Skin epidermis (tissue), 12 donors: ENCODE measurements around the gene NFX1.
"Not testable (repeated sequence)": the region's sequence is repeated elsewhere in the genome, so short reads cannot be mapped to it uniquely, and the experiment has no call there.

Source experiments
- H3K27ac ChIP-seq, 21 experiments: fragments of 200-600 bp; sonication (generic) in 11 of 21; one replicate each; pipeline ENCODE4 v1.5.0; 2020; ENCODE audit warnings: mild to moderate bottlenecking in 3 of 21, inconsistent platforms in 2 of 21, moderate library complexity in 2 of 21
- H3K4me3 ChIP-seq, 7 experiments: fragments of 200-600 bp; sonication (generic) in 2 of 7; one replicate each; pipeline ENCODE4 v1.5.0; 2020; ENCODE audit warnings: inconsistent platforms in 2 of 7, mild to moderate bottlenecking in 2 of 7, moderate library complexity in 1 of 7

Gene NFX1

GRCh38 chr9:33380390-33381094, 90.2 kb downstream of the NFX1 start:
- no peak overlapping the region for H3K4me3 ChIP-seq
- H3K27ac ChIP-seq = no peak overlapping the region

GRCh38 chr9:33381231-33381791, 91.0 kb downstream of the NFX1 start:
- no peak overlapping the region for H3K27ac ChIP-seq
- H3K4me3 ChIP-seq = no peak overlapping the region

- not testable (repeated sequence) for H3K4me3 ChIP-seq, H3K27ac ChIP-seq
These were observed 92.1 kb downstream of the NFX1 start for GRCh38 chr9:33382397-33382796.

DNA sequence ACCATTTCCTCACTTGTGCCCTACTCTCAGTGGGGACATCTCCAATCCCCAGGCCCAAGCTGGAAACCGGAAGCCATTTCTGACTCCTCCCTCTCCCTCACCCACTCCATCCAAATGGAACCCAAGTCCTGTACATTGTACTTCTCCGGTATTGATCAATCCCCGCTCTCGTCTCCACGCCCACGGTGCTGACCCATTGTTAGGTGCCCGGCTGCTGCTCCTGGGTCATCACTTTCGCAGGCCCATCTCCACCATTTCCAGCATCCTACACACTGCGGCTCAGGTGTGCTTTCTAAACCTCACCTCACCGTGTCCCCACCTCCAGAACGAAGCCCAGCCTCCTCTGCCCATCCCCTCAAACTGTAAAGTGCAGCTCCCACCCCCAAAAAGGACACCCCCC, 93.1 kb downstream of the NFX1 start:
- not testable (repeated sequence) for H3K27ac ChIP-seq, H3K4me3 ChIP-seq

DNA sequence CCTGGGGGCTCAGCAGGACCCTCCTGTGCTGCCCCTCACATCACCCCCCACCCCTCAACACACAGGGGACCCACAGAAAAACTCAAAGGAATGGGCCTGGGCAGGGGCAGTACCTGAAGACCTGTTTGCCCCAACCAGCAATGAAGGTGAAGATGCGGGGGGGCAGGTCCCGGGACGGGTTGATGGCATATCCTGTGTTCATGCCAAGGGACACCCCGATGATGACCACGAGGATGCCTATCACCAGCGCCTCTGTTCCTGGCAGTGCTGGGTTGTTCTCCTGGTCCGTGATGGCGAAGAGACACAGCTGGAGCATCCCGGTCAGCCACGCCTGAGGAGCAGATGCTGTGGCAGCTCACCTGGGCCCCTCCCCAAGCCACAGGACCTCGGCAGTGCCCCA, 95.2 kb downstream of the NFX1 start:
- not testable (repeated sequence) for H3K4me3 ChIP-seq, H3K27ac ChIP-seq

DNA sequence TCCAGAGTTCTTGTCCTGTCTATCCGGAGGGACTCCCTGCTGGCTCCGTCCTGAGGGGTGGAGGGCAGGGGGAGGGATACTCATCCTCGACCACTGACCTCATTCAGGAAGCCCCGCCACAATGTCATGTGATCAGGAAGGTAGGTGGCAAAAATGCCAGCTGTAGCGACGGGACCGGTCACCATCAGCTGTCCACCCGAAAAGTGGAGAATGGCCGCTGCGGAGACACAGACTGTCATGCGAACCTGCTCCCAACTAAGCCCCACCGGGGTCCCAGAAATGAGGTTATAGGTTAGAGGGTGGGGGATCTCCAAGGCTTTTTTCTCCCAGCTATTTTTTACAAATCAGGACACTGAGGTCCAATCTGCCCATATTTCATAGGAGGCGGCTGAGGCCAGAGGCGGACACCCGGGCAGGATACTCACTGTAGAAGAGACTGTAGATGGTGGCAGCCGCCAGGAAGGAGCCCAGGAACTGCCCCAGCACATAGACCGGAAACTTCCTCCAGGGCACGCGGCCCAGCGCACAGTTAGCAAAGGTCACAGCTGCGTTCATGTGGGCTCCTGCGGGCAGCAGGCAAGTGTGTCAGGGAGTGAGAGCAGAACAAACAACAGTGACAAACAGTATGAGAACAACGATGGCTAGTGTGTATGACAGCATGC, 95.8 kb downstream of the NFX1 start:
- not testable (repeated sequence) for H3K4me3 ChIP-seq, H3K27ac ChIP-seq

GRCh38 chr9:33386641-33386996, 96.3 kb downstream of the NFX1 start:
- not testable (repeated sequence) for H3K27ac ChIP-seq, H3K4me3 ChIP-seq

- H3K4me3 ChIP-seq, H3K27ac ChIP-seq: not testable (repeated sequence)
These were observed 96.7 kb downstream of the NFX1 start for GRCh38 chr9:33386998-33387397.

- Histone ChIP-seq H3K4me3 (no peak overlapping the region), H3K27ac (no peak overlapping the region)
These were observed 98.0 kb downstream of the NFX1 start for GRCh38 chr9:33388110-33388994.

- H3K27ac ChIP-seq = peak overlapping the region in 5 of 21 experiments; percentile 1 to 51 (median 8)
- H3K4me3 ChIP-seq = not testable (repeated sequence)
These were observed 100.9 kb downstream of the NFX1 start for GRCh38 chr9:33391111-33391771.

- H3K27ac ChIP-seq, H3K4me3 ChIP-seq: not testable (repeated sequence)
These were observed 102.3 kb downstream of the NFX1 start for GRCh38 chr9:33392591-33393021.

DNA sequence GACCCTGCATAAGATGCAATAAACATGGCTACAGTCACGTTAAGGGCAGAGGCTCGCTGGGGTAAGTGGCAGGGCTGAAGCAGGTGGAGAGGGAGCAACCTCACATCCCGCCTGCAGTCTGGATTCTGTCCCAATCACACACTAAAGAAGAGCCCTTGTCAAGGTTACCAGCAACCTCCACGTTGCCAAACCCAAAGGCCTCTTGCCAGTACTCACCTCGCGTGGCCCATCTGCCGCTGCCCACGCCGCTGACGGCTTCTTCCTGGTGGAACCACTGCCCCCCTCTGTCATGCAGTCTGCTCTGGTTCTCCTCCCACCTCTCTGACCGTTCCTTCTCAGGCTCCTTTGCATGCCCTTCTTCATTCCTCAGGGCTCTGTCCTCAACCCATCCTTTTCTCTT, 103.3 kb downstream of the NFX1 start:
- Histone ChIP-seq H3K27ac (no peak overlapping the region), H3K4me3 (no peak overlapping the region)

DNA sequence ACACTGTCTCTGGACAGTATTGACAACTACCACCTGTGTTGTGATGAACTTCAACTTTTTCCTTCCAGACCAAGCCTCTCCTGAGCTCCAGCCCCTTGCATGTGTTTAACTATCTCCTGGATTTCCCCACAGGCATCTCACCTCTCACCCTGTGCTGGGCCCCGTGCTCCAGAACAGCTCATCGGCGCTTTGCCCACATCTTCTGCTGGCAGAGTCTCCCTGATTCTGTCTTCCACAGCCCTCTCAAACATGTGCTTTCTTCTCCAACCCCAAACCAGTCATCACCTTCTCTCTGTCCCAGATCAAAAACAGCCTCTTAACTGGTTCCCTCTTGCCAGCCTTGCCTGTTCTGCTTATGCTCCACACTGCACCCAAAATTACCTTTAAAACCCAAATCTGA, 103.7 kb downstream of the NFX1 start:
- not testable (repeated sequence) for H3K4me3 ChIP-seq, H3K27ac ChIP-seq

GRCh38 chr9:33395159-33395879, 105.0 kb downstream of the NFX1 start:
- H3K4me3 ChIP-seq, H3K27ac ChIP-seq: not testable (repeated sequence)

DNA sequence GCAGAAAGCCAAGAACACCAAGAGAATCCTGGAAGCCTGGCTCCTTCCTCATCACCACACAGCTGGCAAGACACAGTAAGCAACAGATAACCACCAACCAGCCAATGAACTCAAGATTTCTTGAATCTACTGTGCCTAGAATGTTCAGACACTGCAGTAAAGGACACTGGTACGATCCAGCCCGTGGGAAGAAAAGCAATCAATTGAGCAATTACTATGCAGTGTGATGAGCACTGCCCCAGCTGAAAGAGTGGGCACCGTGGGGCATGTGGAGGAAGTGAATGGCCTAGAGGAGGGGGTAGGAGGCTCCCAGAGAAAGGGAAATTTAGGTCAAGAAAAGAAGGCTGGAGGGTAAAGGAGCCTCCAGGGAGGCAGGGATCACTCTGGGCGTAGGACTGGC, 107.5 kb downstream of the NFX1 start:
- not testable (repeated sequence) for H3K4me3 ChIP-seq, H3K27ac ChIP-seq

- not testable (repeated sequence) for H3K4me3 ChIP-seq, H3K27ac ChIP-seq
These were observed 108.7 kb downstream of the NFX1 start for GRCh38 chr9:33399047-33399446.

DNA sequence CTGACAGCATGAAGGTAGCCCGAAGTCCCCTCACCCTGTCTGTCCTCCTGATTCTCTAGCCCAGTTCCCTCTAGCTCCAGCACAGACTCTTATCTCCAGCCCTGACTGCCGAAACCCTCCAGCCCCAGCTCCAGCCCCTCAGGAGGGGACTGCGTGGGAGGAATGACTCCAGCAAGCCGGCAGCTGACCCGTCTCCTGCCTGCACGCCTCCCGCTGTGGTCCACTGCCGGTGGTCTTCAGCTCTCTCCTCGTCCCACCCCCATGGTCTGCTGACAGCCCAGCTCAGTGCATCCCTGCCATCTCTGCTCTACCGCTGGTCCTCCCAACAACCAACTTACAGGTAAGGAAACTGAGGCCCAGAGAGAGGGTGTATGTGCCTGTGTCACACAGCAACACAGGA, 111.5 kb downstream of the NFX1 start:
- H3K4me3 ChIP-seq, H3K27ac ChIP-seq: not testable (repeated sequence)

- H3K4me3 ChIP-seq = not testable (repeated sequence)
- H3K27ac ChIP-seq = peak within 1 kb of the TSS in 1 of 21 experiments; percentile 30
These were observed 112.1 kb downstream of the NFX1 start, which contains the start of gene AQP7 for GRCh38 chr9:33402371-33402770. Gene AQP7 (minus strand): TSS chr9:33402568. CDS start chr9:33401262, 1,306 bp downstream.
